ENCODE results near the gene UBE2F. TPM values are rescaled to one million over a fixed set of nuclear protein-coding genes. Genes with fewer than 3 reads are reported as not detected.

Gene UBE2F
- total and polyA plus RNA-seq, 2 of the 13 experiments (the other 11 are each of a cell fraction or from before 2014, with no cell fraction given), result 35.4 to 73.1 TPM

DNA sequence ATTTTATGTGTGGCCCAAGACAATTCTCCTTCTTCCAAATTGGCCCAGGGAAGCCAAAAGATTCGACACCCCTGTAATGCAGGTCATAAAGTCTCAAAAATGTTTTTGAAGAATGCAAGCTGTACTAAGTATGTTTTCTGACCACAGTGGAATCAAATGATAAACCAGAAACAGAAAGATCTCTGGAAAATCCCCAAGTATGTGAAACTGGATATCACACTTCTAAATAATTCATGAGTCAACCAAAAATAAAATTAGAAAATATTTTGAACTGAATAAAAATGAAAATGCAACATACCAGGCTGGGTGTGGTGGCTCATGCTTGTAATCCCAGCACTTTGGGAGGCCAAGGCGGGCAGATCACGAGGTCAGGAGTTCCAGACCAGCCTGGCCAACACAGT is 34.1 kb upstream of the UBE2F start:
- FAIRE-seq, result no peak
- CTCF ChIA-PET (ENCODE audit: low intra/inter-chr PET ratio, low total read pairs), result no interaction called here
- H4K20me1 ChIP-seq (ENCODE audit: insufficient read depth, low read length), result no peaks in the 10 kb centered on the region

More for the DNA sequence above, 34.1 kb upstream of the UBE2F start:
- POLR2A ChIA-PET, result no interaction called here
- no peak overlapping the region for H3K4me3 ChIP-seq (replicated peaks in 1 of 3; ENCODE audit: insufficient read depth in 1 of 3, low read depth in 2 of 3, low read length in 3 of 3)
- intact Hi-C loops (cut with micrococcal nuclease; ENCODE audit: unreplicated experiment), result loop anchor here (10.0 kb wide), 1 partner anchor 1968 kb away; no protein-coding TSS in a partner anchor
- H3K36me3 ChIP-seq (replicated peaks in 1 of 2; ENCODE audit: control insufficient read depth in 1 of 2, insufficient read depth in 2 of 2, low read length in 2 of 2), result no peaks in the 10 kb centered on the region
- H2AFZ ChIP-seq (ENCODE audit: low read length), result no peak overlapping the region
- WGBS (ENCODE audit: low lambda C conversion rate), result 3% methylated on average over 3 of the region's 3 CpGs
- no peaks in the 10 kb centered on the region for H3K9me3 ChIP-seq (ENCODE audit: low read length)
- TF ChIP-seq ZIK1 (CRISPR knock-in tag; IDR thresholded peaks at IDR 0.05; ENCODE audit: borderline replicate concordance, low read depth) (no peak), GMEB1 (CRISPR knock-in tag; IDR thresholded peaks at IDR 0.05; ENCODE audit: borderline replicate concordance) (no peak), SNAPC4 (CRISPR knock-in tag; IDR thresholded peaks at IDR 0.05) (no peak)
- TF ChIP-seq, protein P1, sequence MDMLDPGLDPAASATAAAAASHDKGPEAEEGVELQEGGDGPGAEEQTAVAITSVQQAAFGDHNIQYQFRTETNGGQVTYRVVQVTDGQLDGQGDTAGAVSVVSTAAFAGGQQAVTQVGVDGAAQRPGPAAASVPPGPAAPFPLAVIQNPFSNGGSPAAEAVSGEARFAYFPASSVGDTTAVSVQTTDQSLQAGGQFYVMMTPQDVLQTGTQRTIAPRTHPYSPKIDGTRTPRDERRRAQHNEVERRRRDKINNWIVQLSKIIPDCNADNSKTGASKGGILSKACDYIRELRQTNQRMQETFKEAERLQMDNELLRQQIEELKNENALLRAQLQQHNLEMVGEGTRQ (IDR thresholded peaks at IDR 0.05; ENCODE audit: low read depth, low read length), result no peak
- TF ChIP-seq, protein P1 (CRISPR knock-in tag; IDR thresholded peaks at IDR 0.05; ENCODE audit: borderline replicate concordance), result no peak
- H3K4me2 ChIP-seq (ENCODE audit: low read depth, low read length), result no peak overlapping the region
- peaks cover 3 to 15% of the 10 kb centered on the region in 2 experiments; a peak in 4 of 5 replicates for H3K27me3 ChIP-seq (ENCODE audit: control insufficient read depth in 1 of 2, insufficient read depth in 2 of 2, low read length in 2 of 2)
- no peak overlapping the region for H3K27ac ChIP-seq (ENCODE audit: extremely low read length, insufficient read depth, low read length)
- no TSS peak for BruUV-seq (replicated peaks)
- H3K9ac ChIP-seq (ENCODE audit: insufficient read depth, low read depth, low read length), result no peak overlapping the region
- in situ Hi-C loops (cut with HindIII; ENCODE audit: extremely low pct_ligation_motif_present, low pct_unique_long_range_greater_than_20kb), result no loop called here
- no peak for ATAC-seq
- DNase-seq (ENCODE audit: low spot score), result no peak
- no peaks in the 10 kb centered on the region for H3K4me1 ChIP-seq (ENCODE audit: insufficient read depth, low read length)
- H3K79me2 ChIP-seq (ENCODE audit: insufficient read depth, low read length), result no peaks in the 10 kb centered on the region
